Ishikawa (cell line): ENCODE measurements around the gene CTTNBP2.

Experiments
- CEBPB ChIP-seq: IDR thresholded peaks from 2 replicates; pipeline ENCODE4 v1.6.1; 2012
- EP300 ChIP-seq: IDR thresholded peaks from 2 replicates; pipeline ENCODE4 v1.6.1; 2012; ENCODE audit warnings: borderline replicate concordance
- FOXM1 ChIP-seq: IDR thresholded peaks from 2 replicates; pipeline ENCODE4 v1.6.1; 2012; ENCODE audit warnings: low read depth, borderline replicate concordance
- NFIC ChIP-seq: IDR thresholded peaks from 2 replicates; pipeline ENCODE4 v1.6.1; 2012
- RAD21 ChIP-seq: IDR thresholded peaks from 2 replicates; pipeline ENCODE4 v1.6.1; 2012; ENCODE audit warnings: low read depth
- TAF1 ChIP-seq: IDR thresholded peaks from 2 replicates; pipeline ENCODE4 v1.6.1; 2012; ENCODE audit warnings: low read depth, mild to moderate bottlenecking
- TCF12 ChIP-seq: IDR thresholded peaks from 2 replicates; pipeline ENCODE4 v1.6.1; 2012; ENCODE audit warnings: low read depth
- ZBTB7A ChIP-seq: IDR thresholded peaks from 2 replicates; pipeline ENCODE4 v1.6.1; 2012; ENCODE audit warnings: low read depth
- TF ChIP-seq, protein P1 (sequence below): IDR thresholded peaks from 2 replicates; pipeline ENCODE4 v1.6.1; 2012; ENCODE audit warnings: low read depth, mild to moderate bottlenecking
- TF ChIP-seq, protein P2 (sequence below): IDR thresholded peaks from 2 replicates; pipeline ENCODE4 v1.6.1; 2012

GRCh38 chr7:117808910-117809705, 64.1 kb downstream of the CTTNBP2 start:
- TF ChIP-seq TAF1, result no peak
- TF ChIP-seq RAD21, result no peak
- TF ChIP-seq CEBPB, result no peak
- no peak for TF ChIP-seq EP300
- TF ChIP-seq NFIC, result no peak
- TF ChIP-seq, protein P1, sequence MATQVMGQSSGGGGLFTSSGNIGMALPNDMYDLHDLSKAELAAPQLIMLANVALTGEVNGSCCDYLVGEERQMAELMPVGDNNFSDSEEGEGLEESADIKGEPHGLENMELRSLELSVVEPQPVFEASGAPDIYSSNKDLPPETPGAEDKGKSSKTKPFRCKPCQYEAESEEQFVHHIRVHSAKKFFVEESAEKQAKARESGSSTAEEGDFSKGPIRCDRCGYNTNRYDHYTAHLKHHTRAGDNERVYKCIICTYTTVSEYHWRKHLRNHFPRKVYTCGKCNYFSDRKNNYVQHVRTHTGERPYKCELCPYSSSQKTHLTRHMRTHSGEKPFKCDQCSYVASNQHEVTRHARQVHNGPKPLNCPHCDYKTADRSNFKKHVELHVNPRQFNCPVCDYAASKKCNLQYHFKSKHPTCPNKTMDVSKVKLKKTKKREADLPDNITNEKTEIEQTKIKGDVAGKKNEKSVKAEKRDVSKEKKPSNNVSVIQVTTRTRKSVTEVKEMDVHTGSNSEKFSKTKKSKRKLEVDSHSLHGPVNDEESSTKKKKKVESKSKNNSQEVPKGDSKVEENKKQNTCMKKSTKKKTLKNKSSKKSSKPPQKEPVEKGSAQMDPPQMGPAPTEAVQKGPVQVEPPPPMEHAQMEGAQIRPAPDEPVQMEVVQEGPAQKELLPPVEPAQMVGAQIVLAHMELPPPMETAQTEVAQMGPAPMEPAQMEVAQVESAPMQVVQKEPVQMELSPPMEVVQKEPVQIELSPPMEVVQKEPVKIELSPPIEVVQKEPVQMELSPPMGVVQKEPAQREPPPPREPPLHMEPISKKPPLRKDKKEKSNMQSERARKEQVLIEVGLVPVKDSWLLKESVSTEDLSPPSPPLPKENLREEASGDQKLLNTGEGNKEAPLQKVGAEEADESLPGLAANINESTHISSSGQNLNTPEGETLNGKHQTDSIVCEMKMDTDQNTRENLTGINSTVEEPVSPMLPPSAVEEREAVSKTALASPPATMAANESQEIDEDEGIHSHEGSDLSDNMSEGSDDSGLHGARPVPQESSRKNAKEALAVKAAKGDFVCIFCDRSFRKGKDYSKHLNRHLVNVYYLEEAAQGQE, result no peak
- TF ChIP-seq TCF12, result no peak
- TF ChIP-seq, protein P2, sequence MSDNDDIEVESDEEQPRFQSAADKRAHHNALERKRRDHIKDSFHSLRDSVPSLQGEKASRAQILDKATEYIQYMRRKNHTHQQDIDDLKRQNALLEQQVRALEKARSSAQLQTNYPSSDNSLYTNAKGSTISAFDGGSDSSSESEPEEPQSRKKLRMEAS, result no peak
- TF ChIP-seq FOXM1, result no peak
- TF ChIP-seq ZBTB7A, result no peak
